Measurements from ENCODE around the gene KPNA2.

KPNA2 gene

GRCh38 chr17:68089881-68090280 is 54.3 kb downstream of the KPNA2 start:
- intact Hi-C loops (cut with DNase I; ENCODE audit: low total_unique reads): no loop called here
- Histone ChIP-seq H3K4me3 (no peak overlapping the region), H3K36me3 (no peaks in the 10 kb centered on the region), H3K9me3 (no peaks in the 10 kb centered on the region), H3K4me1 (no peaks in the 10 kb centered on the region), H3K27me3 (no peaks in the 10 kb centered on the region), H3K27ac (no peak overlapping the region)
- peak in 1 of 2 donors; percentile 41 for DNase-seq
- no peak for TF ChIP-seq CTCF (IDR thresholded peaks at IDR 0.05)

DNA sequence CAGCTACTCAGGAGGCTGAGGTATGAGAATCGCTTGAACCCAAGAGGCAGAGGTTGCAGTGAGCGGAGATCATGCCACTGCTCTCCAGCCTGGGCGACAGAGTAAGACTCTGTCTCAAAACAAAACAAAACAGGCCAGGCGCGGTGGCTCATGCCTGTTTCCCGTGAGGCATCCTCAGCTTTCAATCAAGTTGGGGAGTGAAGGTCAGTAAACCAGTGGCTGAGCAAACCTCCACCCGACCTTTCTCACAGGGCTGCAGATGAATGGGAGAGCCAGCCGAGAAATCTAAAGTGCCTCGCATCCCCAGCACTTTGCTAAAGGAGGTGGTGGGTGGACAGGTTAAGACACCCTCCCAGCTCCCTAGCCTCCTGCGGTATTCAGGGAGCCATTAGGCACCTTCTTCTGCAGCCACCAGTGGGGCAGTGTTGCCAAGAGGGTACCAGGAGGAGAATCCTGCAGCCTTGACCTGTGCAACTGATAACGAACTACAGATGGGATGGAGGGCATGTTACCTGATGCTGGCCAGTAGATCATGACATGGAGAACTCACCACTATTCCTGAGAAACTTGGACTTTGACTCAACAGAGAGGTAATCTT is 59.0 kb downstream of the KPNA2 start:
- Histone ChIP-seq H3K9me3 (no peaks in the 10 kb centered on the region), H3K4me3 (no peak overlapping the region), H3K4me1 (no peaks in the 10 kb centered on the region), H3K36me3 (no peaks in the 10 kb centered on the region), H3K27ac (no peak overlapping the region), H3K27me3 (no peaks in the 10 kb centered on the region)
- intact Hi-C loops (cut with DNase I; ENCODE audit: low total_unique reads): no loop called here
- no peak for TF ChIP-seq CTCF (IDR thresholded peaks at IDR 0.05)
- no peak for DNase-seq

DNA sequence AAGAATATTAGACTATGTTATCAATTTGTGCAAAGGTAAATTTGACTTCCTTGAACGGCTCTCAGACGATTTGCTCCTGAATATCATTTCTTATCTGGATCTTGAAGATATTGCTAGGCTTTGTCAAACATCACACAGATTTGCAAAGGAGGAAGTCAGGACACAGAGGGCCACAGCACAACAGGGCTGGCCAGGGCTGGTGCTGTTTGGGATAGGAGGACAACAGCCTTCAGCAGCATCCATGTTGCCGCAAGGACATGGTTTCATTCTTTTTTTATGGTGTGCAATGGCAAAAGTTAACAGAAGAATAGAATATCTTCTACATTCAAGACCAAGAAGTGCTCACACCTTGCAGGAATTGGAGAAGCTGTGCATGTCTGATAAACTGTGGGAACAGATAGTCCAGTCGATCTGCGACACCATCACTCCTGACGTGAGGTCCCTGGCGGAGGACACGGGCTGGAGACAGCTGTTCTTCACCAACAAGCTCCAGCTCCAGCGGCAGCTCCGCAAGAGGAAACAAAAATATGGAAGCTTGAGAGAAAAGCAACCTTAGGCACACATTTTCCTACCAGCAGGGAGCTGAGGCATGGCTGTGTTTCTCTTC is 59.8 kb downstream of the KPNA2 start:
- Histone ChIP-seq H3K27ac (no peak overlapping the region), H3K4me3 (no peak overlapping the region), H3K36me3 (no peaks in the 10 kb centered on the region), H3K27me3 (no peaks in the 10 kb centered on the region), H3K9me3 (no peaks in the 10 kb centered on the region), H3K4me1 (no peaks in the 10 kb centered on the region)
- TF ChIP-seq CTCF (IDR thresholded peaks at IDR 0.05): no peak
- intact Hi-C loops (cut with DNase I; ENCODE audit: low total_unique reads): no loop called here
- no peak for DNase-seq

- Histone ChIP-seq H3K27ac (no peak overlapping the region), H3K4me1 (peaks cover 0 to 3% (median 0%) of the 10 kb centered on the region in 4 donors), H3K27me3 (no peaks in the 10 kb centered on the region), H3K4me3 (no peak overlapping the region), H3K9me3 (no peaks in the 10 kb centered on the region), H3K36me3 (no peaks in the 10 kb centered on the region)
- no peak for DNase-seq
- intact Hi-C loops (cut with DNase I; ENCODE audit: low total_unique reads): no loop called here
- no peak for TF ChIP-seq CTCF (IDR thresholded peaks at IDR 0.05)
Measured at GRCh38 chr17:68096111-68096510, 60.6 kb downstream of the KPNA2 start.
